GM12878 (cell line): ENCODE measurements around the gene REN. TPM values are rescaled to one million over a fixed set of nuclear protein-coding genes. Genes with fewer than 3 reads are reported as not detected.

Experiments used
- ATAC-seq: fragments of 200-7000 bp; cut with Tn5 transposase; 3 replicates; pipeline ENCODE4 v1.9.1; 2020; ENCODE audit warnings: mild to moderate bottlenecking, moderate library complexity
- BruUV-seq: library from RNA; stranded (reverse); fragments of 400-500 nt; replicated peaks from 2 replicates; lab custom pipeline; 2021; lab: Mats Ljungman, UMichigan
- CTCF ChIA-PET: fragments of 300-600 bp; sonication (Branson Sonifier 250); formaldehyde crosslinking; extraction: SDS; loops from one replicate; lab custom pipeline; 2021; ENCODE audit warnings: inconsistent platforms; lab: Yijun Ruan, JAX
- POLR2A ChIA-PET: fragments of 350-600 bp; formaldehyde crosslinking; extraction: SDS; loops from one replicate; lab custom pipeline; 2021; ENCODE audit warnings: inconsistent platforms; lab: Charles Lee
- RAD21 ChIA-PET: fragments of 300-600 bp; sonication (Branson Sonifier 250); formaldehyde crosslinking; loops from one replicate; lab custom pipeline; 2023; ENCODE audit warnings: antibody characterized with exemption; ENCODE audit not compliant: unreplicated experiment; lab: Charles Lee
- SMC1A ChIA-PET: fragments of 300-600 bp; sonication (Branson Sonifier 250); formaldehyde crosslinking; loops from one replicate; lab custom pipeline; 2023; ENCODE audit not compliant: unreplicated experiment, uncharacterized antibody; lab: Charles Lee
- DNase-seq: peaks from one replicate; pipeline ENCODE4 v3.0.0-alpha.2; 2011; ENCODE audit warnings: low read depth, low spot score
- FAIRE-seq: peaks from 3 replicates; lab custom pipeline; 2011; peaks lifted over from hg19 to GRCh38; lab: Jason Lieb, UNC
- H2AFZ ChIP-seq: 2 replicates; pipeline ENCODE4 v1.6.0; 2011; ENCODE audit warnings: low read depth, low read length, control low read depth; ENCODE audit not compliant: control insufficient read depth
- H3K27ac ChIP-seq: 2 replicates; pipeline ENCODE4 v1.5.1; 2011; ENCODE audit warnings: control low read depth; ENCODE audit not compliant: control insufficient read depth, insufficient read depth
- H3K27me3 ChIP-seq, 2 experiments: replicated peaks in 1 of 2; 2 replicates each; pipeline versions ENCODE4 v1.6.0 to v1.6.1; 2011; ENCODE audit warnings: low read length in 1 of 2; ENCODE audit not compliant: control insufficient read depth in 2 of 2, insufficient read depth in 2 of 2
- H3K36me3 ChIP-seq, 2 experiments: 2 replicates each; pipeline ENCODE4 v1.5.1; 2011; ENCODE audit warnings: low read length in 1 of 2; ENCODE audit not compliant: control insufficient read depth in 2 of 2, insufficient read depth in 2 of 2
- H3K4me1 ChIP-seq: 2 replicates; pipeline ENCODE4 v1.6.1; 2011; ENCODE audit warnings: mild to moderate bottlenecking, low read length, moderate library complexity, mixed read lengths; ENCODE audit not compliant: control insufficient read depth, insufficient read depth
- H3K4me2 ChIP-seq: 2 replicates; pipeline ENCODE4 v1.6.0; 2011; ENCODE audit warnings: control low read depth; ENCODE audit not compliant: control insufficient read depth, insufficient read depth
- H3K4me3 ChIP-seq: fragments of 200-600 bp; sonication (generic); 2 replicates; pipeline ENCODE4 v1.5.1; 2016
- H3K79me2 ChIP-seq: 2 replicates; pipeline ENCODE4 v1.6.0; 2011; ENCODE audit warnings: low read length; ENCODE audit not compliant: control insufficient read depth, insufficient read depth
- H3K9ac ChIP-seq: 2 replicates; pipeline ENCODE4 v1.8.0; 2011; ENCODE audit warnings: low read length, control low read depth, mixed read lengths; ENCODE audit not compliant: control insufficient read depth, insufficient read depth
- H3K9me3 ChIP-seq: replicated peaks from 3 replicates; pipeline ENCODE4 v1.5.1; 2011; ENCODE audit warnings: mild to moderate bottlenecking, low read length; ENCODE audit not compliant: control insufficient read depth, insufficient read depth
- H4K20me1 ChIP-seq: 2 replicates; pipeline ENCODE4 v1.6.0; 2011; ENCODE audit not compliant: control insufficient read depth, insufficient read depth
- CBFB ChIP-seq: IDR thresholded peaks from 2 replicates; pipeline ENCODE4 v1.6.1; 2016; ENCODE audit warnings: antibody characterized with exemption, low read depth
- CREM ChIP-seq: IDR thresholded peaks from 2 replicates; pipeline ENCODE4 v1.6.1; 2014; ENCODE audit warnings: antibody characterized with exemption, low read depth
- HCFC1 ChIP-seq: fragments of 150-350 bp; IDR thresholded peaks from 2 replicates; pipeline ENCODE4 v1.6.1; 2014; ENCODE audit warnings: low read length
- HSF1 ChIP-seq: fragments of 150-350 bp; IDR thresholded peaks from 2 replicates; pipeline ENCODE4 v1.6.1; 2014; ENCODE audit warnings: mild to moderate bottlenecking, low read depth, low read length
- JUND ChIP-seq: IDR thresholded peaks from 2 replicates; pipeline ENCODE4 v1.6.1; 2012; ENCODE audit warnings: low read depth, mild to moderate bottlenecking, low read length, improper control_type of control experiment, moderate library complexity
- PBX3 ChIP-seq: IDR thresholded peaks from 2 replicates; pipeline ENCODE4 v1.6.1; 2011; ENCODE audit warnings: mild to moderate bottlenecking, low read depth, low read length, moderate library complexity; ENCODE audit not compliant: insufficient replicate concordance
- POLR2AphosphoS5 ChIP-seq: IDR thresholded peaks from 2 replicates; pipeline ENCODE4 v1.6.1; 2011; ENCODE audit warnings: mild to moderate bottlenecking, low read length, inconsistent platforms
- RAD51 ChIP-seq: fragments of 450-650 bp; IDR thresholded peaks from 2 replicates; pipeline ENCODE4 v1.6.1; 2016; ENCODE audit warnings: moderate library complexity, mild to moderate bottlenecking, inconsistent platforms
- SMAD1 ChIP-seq: fragments of 450-650 bp; IDR thresholded peaks from 2 replicates; pipeline ENCODE4 v1.6.1; 2018; ENCODE audit warnings: mild to moderate bottlenecking, low read depth; ENCODE audit not compliant: partially characterized antibody
- SREBF1 ChIP-seq: IDR thresholded peaks from 2 replicates; pipeline ENCODE4 v1.6.1; 2012; ENCODE audit warnings: mild to moderate bottlenecking, low read length
- STAT3 ChIP-seq: IDR thresholded peaks from 2 replicates; pipeline ENCODE4 v1.6.1; 2011; ENCODE audit warnings: low read depth, low read length, improper control_type of control experiment
- WRNIP1 ChIP-seq: IDR thresholded peaks from 2 replicates; pipeline ENCODE4 v1.6.1; 2011; ENCODE audit warnings: low read depth, low read length, improper control_type of control experiment, borderline replicate concordance
- ZBTB33 ChIP-seq: fragments of 450-650 bp; IDR thresholded peaks from 2 replicates; pipeline ENCODE4 v1.6.1; 2017; ENCODE audit warnings: mild to moderate bottlenecking
- ZBTB4 ChIP-seq: fragments of 450-650 bp; formaldehyde crosslinking; IDR thresholded peaks from 2 replicates; pipeline ENCODE4 v1.4.0; 2022; ENCODE audit warnings: mild to moderate bottlenecking, moderate library complexity
- ZNF24 ChIP-seq: fragments of 450-650 bp; IDR thresholded peaks from 2 replicates; pipeline ENCODE4 v1.6.1; 2017; ENCODE audit warnings: antibody characterized with exemption, mild to moderate bottlenecking
- ZSCAN29 ChIP-seq: fragments of 450-650 bp; IDR thresholded peaks from 2 replicates; pipeline ENCODE4 v1.6.1; 2017; ENCODE audit warnings: mild to moderate bottlenecking, moderate library complexity
- WGBS: methylation state at CpG from one replicate; pipeline ENCODE4 v1.1.6; 2016; ENCODE audit warnings: low lambda C conversion rate; ENCODE audit not compliant: insufficient replicate concordance, insufficient coverage; ENCODE audit errors: missing lambda C conversion rate; 5-methylcytosine and 5-hydroxymethylcytosine counted together
- in situ Hi-C: fragments of 300-500 bp; cut with MboI; formaldehyde crosslinking; loops from 9 replicates; pipeline ENCODE4 v1.14.3; 2018; ENCODE audit warnings: mixed read lengths
- intact Hi-C: fragments of 100-400 bp; cut with micrococcal nuclease; formaldehyde crosslinking; loops from one replicate; pipeline ENCODE4 v1.14.2; 2022; ENCODE audit not compliant: unreplicated experiment
- polyA plus RNA-seq, 11 experiments: library from polyadenylated mRNA; depleted of rRNA in 4 of 11; unstranded in 6 of 11; stranded (reverse) in 5 of 11; fragments of >200 nt; fragmentation: Nextera tagmentation in 4 of 11; fragmentation: Illumina TruSeq in 1 of 11; extraction: Ambion mirVana in 4 of 11; extraction: Trizol in 1 of 11; gene quantifications; 1 replicate in 1 of 11; 2 replicates in 10 of 11; pipeline versions ENCODE4 v1.2.1 to v1.2.3, GENCODE V29; 2011 to 2016; ENCODE audit warnings: inconsistent platforms in 2 of 11, missing spikeins in 2 of 11, low read depth in 1 of 11
- total RNA-seq, 4 experiments: library from RNA; depleted of rRNA in 3 of 4; stranded (reverse); fragments of >200 nt in 3 of 4; fragmentation: Illumina TruSeq in 1 of 4; extraction: Trizol in 1 of 4; gene quantifications; 2 replicates each; pipeline versions ENCODE4 v1.2.1 to v1.2.3, GENCODE V29; 2013 to 2021

REN gene
- total and polyA plus RNA-seq, 10 of the 15 experiments (the other 5 are each of a cell fraction or from before 2014, with no cell fraction given) = not detected

- TF ChIP-seq ZSCAN29 = no peak
- no peak for TF ChIP-seq JUND
- TF ChIP-seq WRNIP1 = no peak
- no peak for TF ChIP-seq SREBF1
- no peak for TF ChIP-seq ZNF24
- no peak for TF ChIP-seq HSF1
- TF ChIP-seq SMAD1 = no peak
- TF ChIP-seq, all 136 proteins: peak for 0
These were observed 6.4 kb upstream of the REN start (continued) for GRCh38 chr1:204172404-204173029.

GRCh38 chr1:204171751-204172178 is 5.6 kb upstream of the REN start:
- H3K27ac ChIP-seq = no peak overlapping the region
- H4K20me1 ChIP-seq = no peaks in the 10 kb centered on the region
- H3K27me3 ChIP-seq = peaks cover 0 to 2% of the 10 kb centered on the region in 2 experiments; a peak in 1 of 4 replicates
- intact Hi-C loops (no loop called here), in situ Hi-C loops (no loop called here)
- no peak overlapping the region for H3K9ac ChIP-seq
- H3K4me2 ChIP-seq = no peak overlapping the region
- peaks cover 8% of the 10 kb centered on the region; the same call in 2 of the 3 replicates for H3K9me3 ChIP-seq
- RAD21 ChIA-PET = no interaction called here
- SMC1A ChIA-PET = interaction anchor here (2.3 kb wide), 1 partner anchor 227 kb away, joined by 6 read pairs; no protein-coding TSS in a partner anchor
- no peak overlapping the region for H3K4me3 ChIP-seq
- POLR2A ChIA-PET = no interaction called here
- WGBS = 40% methylated on average over 4 of the region's 4 CpGs
- H3K4me1 ChIP-seq = no peaks in the 10 kb centered on the region
- no peak for ATAC-seq
- no peak for DNase-seq
- H2AFZ ChIP-seq = no peak overlapping the region
- H3K79me2 ChIP-seq = no peaks in the 10 kb centered on the region
- no peaks in the 10 kb centered on the region for H3K36me3 ChIP-seq
- no peak for FAIRE-seq
- no TSS peak for BruUV-seq
- CTCF ChIA-PET = interaction anchor here (1.5 to 2.7 kb wide), 2 partner anchors 9 to 191 kb away, joined by 4 to 11 read pairs; no protein-coding TSS in a partner anchor
- TF ChIP-seq POLR2AphosphoS5 (no peak), HCFC1 (no peak), STAT3 (no peak), RAD51 (no peak), ZBTB4 (no peak), CBFB (no peak), PBX3 (no peak), CREM (no peak), ZBTB33 (no peak)
